T-helper 1 cell treated with Interleukin-12 subunit alpha and Interleukin-12 subunit beta and Interleukin-4 antibody, amounts not matched to agents 30 μg/mL and 1 μg/mL, for 36 hours (primary cell): ENCODE measurements around the gene HAUS7.
"Not testable (repeated sequence)": the region's sequence is repeated elsewhere in the genome, so short reads cannot be mapped to it uniquely, and the experiment has no call there.

Source experiments
- H3K27ac Mint-ChIP-seq: one replicate; pipeline ENCODE4 v1.8.0; 2021; ENCODE audit warnings: mild to moderate bottlenecking, mixed read lengths
- H3K27me3 Mint-ChIP-seq: one replicate; pipeline ENCODE4 v1.8.0; 2021; ENCODE audit warnings: low read depth, mixed read lengths
- H3K36me3 Mint-ChIP-seq: one replicate; pipeline ENCODE4 v1.8.0; 2021; ENCODE audit warnings: low read depth, mixed read lengths
- H3K4me1 Mint-ChIP-seq: one replicate; pipeline ENCODE4 v1.8.0; 2021; ENCODE audit warnings: low read depth, mixed read lengths
- H3K4me3 Mint-ChIP-seq: one replicate; pipeline ENCODE4 v1.8.0; 2021; ENCODE audit warnings: mild to moderate bottlenecking, moderate library complexity, mixed read lengths
- H3K9me3 Mint-ChIP-seq: one replicate; pipeline ENCODE4 v1.8.0; 2021; ENCODE audit warnings: mixed read lengths

HAUS7 gene

DNA sequence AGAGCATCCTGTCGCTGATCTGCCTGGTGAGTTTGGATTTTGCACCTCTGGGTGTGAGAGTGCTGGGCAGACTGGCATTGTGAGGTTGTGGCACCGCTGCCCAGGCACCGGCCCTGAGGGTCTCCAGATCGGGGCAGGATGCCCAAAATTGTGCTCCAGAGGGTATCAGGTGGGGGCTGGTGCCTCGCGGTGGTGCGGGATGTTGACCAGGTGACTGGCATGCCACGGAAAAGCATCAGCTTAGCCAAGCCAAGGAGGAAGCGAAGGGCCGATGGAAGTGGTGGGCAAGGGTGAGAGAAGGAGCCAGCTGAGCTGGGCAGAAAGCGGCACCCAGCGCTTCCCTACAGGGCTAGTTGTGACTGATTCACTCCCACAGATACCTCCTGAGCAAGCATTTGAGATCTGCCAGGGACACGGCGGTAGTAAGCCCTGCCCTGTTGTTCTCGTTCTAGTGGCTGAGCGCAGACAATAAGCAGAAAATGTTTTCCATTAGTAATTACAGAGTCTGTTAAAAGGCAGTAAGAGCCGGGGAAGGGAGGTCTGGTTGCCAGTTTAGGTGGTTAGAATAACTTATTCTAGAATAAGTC, 58.3 kb downstream of the HAUS7 start:
- H3K36me3 Mint-ChIP-seq, result no peaks in the 10 kb centered on the region
- H3K27ac Mint-ChIP-seq, result no peak overlapping the region
- peak overlapping the region; percentile 70 for H3K4me3 Mint-ChIP-seq
- no peaks in the 10 kb centered on the region for H3K27me3 Mint-ChIP-seq
- H3K4me1 Mint-ChIP-seq, result peaks cover 6% of the 10 kb centered on the region
- H3K9me3 Mint-ChIP-seq, result no peaks in the 10 kb centered on the region

DNA sequence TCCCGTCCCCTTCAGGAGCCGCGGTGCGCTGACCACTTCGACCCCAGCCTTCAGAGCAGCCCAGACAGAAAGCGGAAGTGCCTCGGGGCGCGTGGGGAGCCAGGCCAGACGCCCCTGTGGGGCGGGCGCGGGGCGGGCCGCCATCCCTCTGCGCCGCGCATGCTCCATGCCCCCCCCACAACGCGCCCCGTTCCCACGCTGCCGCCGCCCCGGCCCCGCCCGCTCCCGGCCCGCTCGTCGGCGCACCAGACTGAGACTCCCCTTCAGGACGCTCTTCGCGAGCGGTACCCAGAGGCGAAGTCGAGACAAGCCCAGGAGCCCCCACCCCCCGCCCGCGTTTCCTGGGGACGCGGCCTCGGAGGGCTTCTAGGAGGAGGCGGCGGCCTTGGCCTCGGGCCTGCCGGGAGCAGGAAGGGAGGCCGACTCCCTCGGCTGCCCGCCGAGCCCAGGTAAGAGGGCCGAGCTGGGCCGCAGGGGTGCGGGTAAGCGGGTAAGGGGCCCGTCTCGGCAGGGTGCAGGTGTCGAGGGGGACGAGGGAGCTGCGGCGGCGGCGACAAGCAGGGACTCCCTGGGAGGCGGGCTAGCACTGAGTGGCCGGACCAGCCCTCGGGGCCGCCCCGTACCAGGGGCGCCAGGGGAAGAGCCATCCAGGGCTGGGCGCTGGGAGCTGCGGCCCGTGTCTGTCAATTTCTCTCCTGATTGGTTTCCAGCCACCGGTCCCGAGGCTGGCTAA, 59.0 kb downstream of the HAUS7 start, which contains the start of gene ZFP92:
Gene ZFP92 (plus strand): TSS at position 218 of the 733 bp plus-strand sequence. CDS start 6,851 bp downstream, outside the sequence.
- H3K9me3 Mint-ChIP-seq, result no peaks in the 10 kb centered on the region
- peak within 1 kb of the TSS; percentile 70 for H3K4me3 Mint-ChIP-seq
- H3K27ac Mint-ChIP-seq, result no peak within 1 kb of the TSS
- no peaks in the 10 kb centered on the region for H3K27me3 Mint-ChIP-seq
- peaks cover 6% of the 10 kb centered on the region for H3K4me1 Mint-ChIP-seq
- no peaks in the 10 kb centered on the region for H3K36me3 Mint-ChIP-seq

DNA sequence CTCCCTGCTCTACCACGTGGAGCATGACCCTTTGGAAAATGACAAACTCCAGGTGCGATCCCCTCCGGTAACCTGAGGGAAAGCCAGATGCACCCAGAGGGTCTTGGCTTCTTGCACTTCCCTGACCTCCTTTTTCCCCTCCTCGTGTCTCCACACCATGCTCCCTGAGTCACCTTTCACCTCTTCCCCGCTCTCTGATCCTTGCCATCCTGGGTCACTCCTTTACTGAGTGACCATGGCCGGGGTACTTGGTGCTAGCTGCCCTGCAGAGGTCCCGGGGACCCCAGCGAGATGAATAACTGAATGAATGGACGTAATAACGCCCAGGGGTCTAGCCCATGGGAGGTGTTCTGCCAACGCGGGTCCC, 59.5 kb downstream of the HAUS7 start:
- Mint-ChIP-seq H3K27ac (no peak overlapping the region), H3K27me3 (no peaks in the 10 kb centered on the region), H3K9me3 (no peaks in the 10 kb centered on the region), H3K4me3 (peak overlapping the region; percentile 46), H3K4me1 (peaks cover 6% of the 10 kb centered on the region), H3K36me3 (no peaks in the 10 kb centered on the region)

DNA sequence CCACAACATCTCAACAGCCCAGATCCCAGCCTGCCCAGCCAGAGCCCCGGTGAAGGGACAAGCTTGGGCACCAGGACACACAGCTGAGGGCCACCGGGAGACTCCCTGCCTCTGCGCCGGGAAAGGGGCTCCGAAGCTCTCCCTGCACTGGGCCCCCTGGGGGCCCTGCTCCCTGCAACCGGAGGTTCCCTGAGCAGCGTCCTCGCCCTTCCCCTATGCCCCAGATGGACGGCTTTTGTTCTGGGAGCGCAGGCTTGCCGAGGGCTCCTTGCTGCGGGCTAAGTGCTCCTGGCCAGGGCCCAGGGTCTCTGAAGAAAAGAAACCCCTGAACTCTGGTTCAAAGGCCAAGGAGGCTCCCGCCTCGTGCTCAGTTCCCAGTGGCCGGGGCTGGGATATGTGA, 60.0 kb downstream of the HAUS7 start:
- Mint-ChIP-seq H3K36me3 (no peaks in the 10 kb centered on the region), H3K9me3 (no peaks in the 10 kb centered on the region), H3K4me3 (no peak overlapping the region), H3K4me1 (peaks cover 6% of the 10 kb centered on the region), H3K27ac (no peak overlapping the region), H3K27me3 (no peaks in the 10 kb centered on the region)

DNA sequence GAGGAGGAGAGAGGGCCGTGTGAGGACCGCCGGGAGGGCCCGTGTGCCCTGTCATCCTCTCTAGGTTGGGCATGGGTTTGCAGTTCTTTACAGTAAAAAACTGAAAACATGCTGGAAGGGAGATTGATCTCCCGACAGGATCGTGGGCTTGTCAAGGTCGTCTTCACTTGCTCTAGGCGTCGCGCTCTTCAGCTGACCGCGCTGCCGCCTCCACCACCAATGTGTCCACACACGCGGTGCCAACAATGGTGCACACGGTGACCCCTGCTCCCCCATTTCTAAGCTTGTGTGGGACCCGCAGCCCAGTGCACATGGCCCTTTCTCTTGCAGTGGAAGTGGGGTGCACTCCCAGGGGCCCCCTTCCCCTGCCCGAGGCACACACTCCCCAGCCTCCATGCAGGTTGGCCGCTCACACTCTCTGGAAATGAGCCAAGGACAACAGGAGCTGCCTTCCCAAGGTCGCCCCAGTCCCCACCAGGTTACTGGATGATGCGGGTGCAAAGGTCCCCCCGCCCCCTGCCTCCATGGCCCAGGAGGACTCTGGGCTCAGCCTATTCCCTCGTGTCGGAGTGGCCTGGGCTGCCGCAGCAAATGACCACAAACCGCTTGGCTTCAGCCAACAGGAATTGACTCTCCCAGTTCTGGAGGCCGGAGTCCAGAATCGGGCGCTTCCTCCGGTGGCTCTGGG, 60.8 kb downstream of the HAUS7 start:
- Mint-ChIP-seq H3K9me3 (no peaks in the 10 kb centered on the region), H3K4me3 (no peak overlapping the region), H3K27me3 (peaks cover 3% of the 10 kb centered on the region), H3K4me1 (peaks cover 6% of the 10 kb centered on the region), H3K27ac (no peak overlapping the region), H3K36me3 (no peaks in the 10 kb centered on the region)

DNA sequence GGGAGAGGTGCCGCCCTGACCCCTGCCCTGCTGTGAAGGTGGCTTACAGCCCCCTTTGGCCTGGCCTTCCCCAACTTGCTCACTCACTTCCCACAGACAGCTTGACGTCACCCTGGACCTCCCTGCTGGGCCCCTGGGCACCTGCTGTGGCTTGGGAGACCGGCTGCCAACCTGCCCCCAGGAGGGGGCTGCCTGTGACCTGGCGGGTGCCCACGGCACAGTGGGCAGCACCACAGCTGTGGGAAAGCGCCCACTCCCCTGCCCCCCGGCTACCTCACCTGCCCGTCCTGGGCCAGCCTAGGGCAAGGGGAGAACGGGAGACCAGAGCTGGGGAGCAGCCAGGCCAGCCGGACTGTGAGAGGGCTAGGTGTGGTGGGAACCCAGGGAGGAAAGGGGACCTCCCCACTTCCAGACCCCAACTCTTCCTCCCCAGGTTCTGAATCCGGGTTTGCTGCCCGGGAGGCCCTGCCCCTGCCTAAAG, 61.5 kb downstream of the HAUS7 start:
- Mint-ChIP-seq H3K9me3 (no peaks in the 10 kb centered on the region), H3K27me3 (peaks cover 5% of the 10 kb centered on the region), H3K36me3 (no peaks in the 10 kb centered on the region), H3K27ac (no peak overlapping the region), H3K4me1 (peaks cover 6% of the 10 kb centered on the region), H3K4me3 (no peak overlapping the region)

DNA sequence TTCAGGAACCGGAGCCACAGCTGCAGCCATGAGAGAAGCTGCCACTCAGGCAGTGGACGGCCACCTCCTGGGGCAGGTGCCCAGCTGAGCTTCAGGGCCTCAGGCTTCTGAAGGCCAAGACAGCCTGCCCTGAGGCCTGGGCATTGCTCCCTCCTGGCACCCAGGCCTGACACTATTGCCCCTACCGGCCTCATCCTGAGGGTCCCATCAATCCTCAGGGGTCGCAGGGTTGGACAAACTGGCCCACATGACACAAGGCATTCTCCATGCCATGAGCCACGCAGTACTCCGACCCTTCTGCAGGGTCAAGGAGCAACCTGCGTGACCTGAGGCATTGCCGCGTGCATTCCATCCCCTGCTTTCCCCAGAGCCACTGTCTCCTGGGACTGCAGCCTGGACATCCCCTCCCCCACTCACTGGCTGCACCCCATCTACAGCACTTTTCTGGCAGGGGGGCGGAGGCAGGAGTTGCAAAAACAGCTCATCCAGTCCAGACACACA, 62.1 kb downstream of the HAUS7 start:
- no peaks in the 10 kb centered on the region for H3K9me3 Mint-ChIP-seq
- H3K27me3 Mint-ChIP-seq, result peaks cover 6% of the 10 kb centered on the region
- peaks cover 6% of the 10 kb centered on the region for H3K4me1 Mint-ChIP-seq
- H3K36me3 Mint-ChIP-seq, result no peaks in the 10 kb centered on the region
- H3K4me3 Mint-ChIP-seq, result no peak overlapping the region
- H3K27ac Mint-ChIP-seq, result no peak overlapping the region

DNA sequence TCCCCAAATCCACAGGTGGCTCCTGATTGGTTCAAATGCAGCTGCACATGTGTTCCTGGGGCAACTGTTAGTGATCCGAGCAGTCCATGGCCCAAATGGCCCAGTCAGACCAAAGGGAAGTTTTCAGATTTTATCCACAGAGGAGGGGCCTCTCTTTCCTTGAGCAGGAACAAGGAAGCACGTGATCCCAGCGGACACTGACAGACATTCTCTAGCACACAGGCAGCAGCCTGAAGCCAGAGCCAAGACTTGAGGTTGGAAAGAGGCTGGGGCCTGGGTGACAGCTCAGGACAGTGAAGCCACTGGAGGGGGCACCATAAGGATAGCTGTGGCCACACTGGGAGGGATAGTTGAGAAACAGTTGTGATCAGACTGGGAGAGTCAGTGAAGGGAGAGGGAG, 62.6 kb downstream of the HAUS7 start:
- Mint-ChIP-seq H3K4me3 (no peak overlapping the region), H3K36me3 (no peaks in the 10 kb centered on the region), H3K27me3 (peaks cover 11% of the 10 kb centered on the region), H3K27ac (no peak overlapping the region), H3K9me3 (no peaks in the 10 kb centered on the region), H3K4me1 (peaks cover 6% of the 10 kb centered on the region)

DNA sequence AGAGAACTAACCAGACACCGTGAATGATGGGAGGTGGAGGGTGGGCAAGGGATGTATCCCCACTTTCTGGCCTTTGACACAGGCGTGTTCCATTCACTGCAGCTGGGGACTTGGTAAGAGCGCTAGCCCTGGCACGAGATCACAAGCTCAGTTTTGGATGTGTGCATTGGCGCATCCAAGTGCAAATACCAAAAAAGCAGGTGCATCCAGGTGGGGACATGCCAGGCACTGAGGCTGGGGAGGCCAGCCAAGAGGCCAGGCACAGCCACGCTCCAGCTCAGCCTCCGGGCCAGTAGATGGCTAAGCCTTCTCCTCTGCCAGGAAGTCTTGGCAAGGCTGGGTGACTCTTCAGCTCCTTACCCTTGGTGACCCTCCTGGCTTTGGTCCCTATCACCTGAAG, 63.5 kb downstream of the HAUS7 start:
- Mint-ChIP-seq H3K9me3 (no peaks in the 10 kb centered on the region), H3K27me3 (peaks cover 11% of the 10 kb centered on the region), H3K4me1 (peaks cover under 1% of the 10 kb centered on the region), H3K36me3 (no peaks in the 10 kb centered on the region), H3K27ac (no peak overlapping the region), H3K4me3 (no peak overlapping the region)

DNA sequence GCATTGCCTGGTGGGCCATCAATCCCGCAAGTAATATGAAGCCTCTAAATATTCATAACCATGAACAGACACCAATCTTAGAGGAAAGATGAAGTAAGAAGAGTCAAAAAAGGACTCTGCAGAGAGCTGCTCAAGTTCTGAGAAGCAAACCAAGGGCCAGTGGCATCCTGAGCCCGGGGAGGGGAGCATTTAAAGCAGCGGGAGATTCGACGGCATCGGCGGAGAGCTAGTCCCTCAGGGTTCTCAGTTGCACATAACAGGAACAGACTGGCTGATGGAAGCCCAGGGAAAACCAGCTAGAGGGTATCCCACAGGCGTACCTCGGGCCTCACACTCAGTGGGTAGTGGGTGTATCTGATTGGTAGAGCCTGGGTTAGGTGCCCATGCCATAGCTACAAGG, 64.4 kb downstream of the HAUS7 start:
- no peaks in the 10 kb centered on the region for H3K9me3 Mint-ChIP-seq
- H3K4me3 Mint-ChIP-seq, result no peak overlapping the region
- H3K4me1 Mint-ChIP-seq, result no peaks in the 10 kb centered on the region
- H3K36me3 Mint-ChIP-seq, result no peaks in the 10 kb centered on the region
- H3K27ac Mint-ChIP-seq, result no peak overlapping the region
- peaks cover 11% of the 10 kb centered on the region for H3K27me3 Mint-ChIP-seq

DNA sequence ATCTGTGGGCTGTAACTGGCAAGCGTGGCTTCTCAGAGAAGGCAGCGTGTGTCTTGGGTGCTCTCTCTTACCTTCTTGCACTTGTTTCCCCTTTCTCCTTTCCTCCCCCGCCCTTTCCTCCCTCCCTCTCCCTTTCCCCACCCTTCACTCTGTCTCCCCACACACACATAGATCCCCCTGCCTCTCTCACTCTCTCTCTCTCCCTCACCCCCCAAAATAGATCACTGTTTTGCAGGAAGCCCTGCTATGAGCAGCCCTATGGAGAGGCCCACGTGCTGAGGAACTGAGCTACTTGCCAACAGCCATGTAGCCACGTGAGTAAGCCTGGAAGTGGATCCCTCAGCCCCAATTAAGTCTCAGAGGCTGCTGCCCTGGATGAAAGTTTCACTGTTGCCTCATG, 65.0 kb downstream of the HAUS7 start:
- Mint-ChIP-seq H3K36me3 (no peaks in the 10 kb centered on the region), H3K4me3 (no peak overlapping the region), H3K4me1 (no peaks in the 10 kb centered on the region), H3K9me3 (no peaks in the 10 kb centered on the region), H3K27me3 (peaks cover 11% of the 10 kb centered on the region), H3K27ac (no peak overlapping the region)

DNA sequence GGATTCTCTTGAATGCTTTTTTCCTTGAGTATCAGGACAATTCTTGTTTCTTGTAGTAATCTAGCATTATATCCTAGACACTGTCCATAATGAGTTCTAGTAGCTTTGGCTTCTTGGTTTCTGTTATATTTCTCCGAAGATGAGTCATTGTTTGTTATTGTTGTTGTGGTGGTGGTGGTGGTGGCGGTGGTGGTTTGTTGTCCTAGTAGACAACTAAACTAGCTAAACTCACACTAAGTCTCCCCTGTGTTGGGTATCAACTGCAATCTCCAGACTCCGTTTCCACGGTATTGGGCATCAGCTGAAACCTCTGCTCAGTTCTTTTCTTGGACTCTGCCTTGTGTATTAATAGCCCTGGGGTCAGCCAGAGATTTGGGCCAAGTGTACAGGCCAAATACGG, 66.0 kb downstream of the HAUS7 start:
- not testable (repeated sequence) for H3K27ac Mint-ChIP-seq, H3K4me3 Mint-ChIP-seq, H3K9me3 Mint-ChIP-seq, H3K36me3 Mint-ChIP-seq, H3K4me1 Mint-ChIP-seq
- peaks cover 11% of the 10 kb centered on the region for H3K27me3 Mint-ChIP-seq

DNA sequence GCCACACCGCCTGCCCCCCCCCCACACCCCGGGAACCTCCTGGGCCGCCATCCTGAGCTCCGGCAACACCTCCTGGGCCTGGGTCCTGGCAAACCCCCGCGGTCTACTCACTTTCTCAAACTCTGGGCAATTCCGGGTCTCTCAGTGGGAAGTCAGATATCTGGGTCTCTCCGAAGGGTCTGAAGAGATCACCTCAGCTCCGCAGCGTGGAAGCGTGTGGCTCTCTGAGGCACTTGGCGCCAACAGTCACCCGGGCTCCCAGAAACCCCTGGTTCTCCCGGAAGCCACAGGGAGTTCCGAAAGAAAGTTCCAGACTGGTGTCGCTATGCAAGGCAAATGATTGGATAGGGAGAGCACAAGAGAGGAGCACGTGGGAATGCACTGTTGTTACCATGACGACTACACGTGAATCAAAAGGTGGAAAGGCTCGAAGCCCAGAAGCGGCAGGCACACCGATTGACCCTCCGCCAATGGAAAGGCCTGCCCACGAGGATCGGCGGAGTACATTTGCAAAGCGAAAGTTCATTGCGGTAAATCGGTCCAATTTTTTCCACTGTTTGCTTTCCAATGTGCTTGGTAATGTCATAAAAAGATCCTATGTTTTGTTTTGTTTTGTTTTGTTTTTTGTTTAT, 69.1 kb downstream of the HAUS7 start, which contains the start of gene PNMA6E:
Gene PNMA6E (minus strand): TSS at position 218 of the 632 bp plus-strand sequence. CDS start 2,501 bp downstream, outside the sequence.
- Mint-ChIP-seq H3K4me1 (no peaks in the 10 kb centered on the region), H3K4me3 (no peak within 1 kb of the TSS), H3K9me3 (no peaks in the 10 kb centered on the region), H3K27me3 (peaks cover 11% of the 10 kb centered on the region), H3K36me3 (no peaks in the 10 kb centered on the region), H3K27ac (no peak within 1 kb of the TSS)
